ENCODE measurements around the gene PRPSAP1. TPM values are rescaled to one million over a fixed set of nuclear protein-coding genes. Genes with fewer than 3 reads are reported as not detected.
A peak's percentile ranks its signal among the peaks of the same experiment; 100 is the strongest.

PRPSAP1 gene, protein sequence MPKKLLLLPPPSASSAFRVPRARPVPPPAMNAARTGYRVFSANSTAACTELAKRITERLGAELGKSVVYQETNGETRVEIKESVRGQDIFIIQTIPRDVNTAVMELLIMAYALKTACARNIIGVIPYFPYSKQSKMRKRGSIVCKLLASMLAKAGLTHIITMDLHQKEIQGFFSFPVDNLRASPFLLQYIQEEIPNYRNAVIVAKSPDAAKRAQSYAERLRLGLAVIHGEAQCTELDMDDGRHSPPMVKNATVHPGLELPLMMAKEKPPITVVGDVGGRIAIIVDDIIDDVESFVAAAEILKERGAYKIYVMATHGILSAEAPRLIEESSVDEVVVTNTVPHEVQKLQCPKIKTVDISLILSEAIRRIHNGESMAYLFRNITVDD
- total RNA-seq (10 to 100 TPM; 33.0 to 79.3 (median 46.2) TPM), polyA plus RNA-seq (10 to 100 TPM; 26.0 to 42.7 (median 37.1) TPM)
- long read RNA-seq, donor 1, partial matches to known transcripts = 0 of 4 reads
- long read RNA-seq, donor 1, other reads (novel, unspliced or antisense) = 0 of 4 reads
- long read RNA-seq, donor 2, transcript PRPSAP1-206 (10 exons, 3,660 nt) = major isoform, 6 of 7 reads
- long read RNA-seq, donor 2, partial matches to known transcripts = 0 of 7 reads
- long read RNA-seq, donor 2, other reads (novel, unspliced or antisense) = 0 of 7 reads
- long read RNA-seq, donor 3, transcript PRPSAP1-206 (10 exons, 3,660 nt) = major isoform, 7 of 8 reads
- long read RNA-seq, donor 3, partial matches to known transcripts = 0 of 8 reads
- long read RNA-seq, donor 3, other reads (novel, unspliced or antisense) = 0 of 8 reads
- long read RNA-seq, donor 4, transcript PRPSAP1-206 (10 exons, 3,660 nt) = major isoform, 24 of 33 reads
- long read RNA-seq, donor 4, partial matches to known transcripts = 3 of 33 reads
- long read RNA-seq, donor 4, other reads (novel, unspliced or antisense) = 6 of 33 reads
- long read RNA-seq, donor 5, transcript PRPSAP1-206 (10 exons, 3,660 nt) = major isoform, 71 of 102 reads
- long read RNA-seq, donor 5, partial matches to known transcripts = 7 of 102 reads
- long read RNA-seq, donor 5, other reads (novel, unspliced or antisense) = 24 of 102 reads
- long read RNA-seq, donor 6, transcript PRPSAP1-206 (10 exons, 3,660 nt) = major isoform, 19 of 26 reads
- long read RNA-seq, donor 6, partial matches to known transcripts = 2 of 26 reads
- long read RNA-seq, donor 6, other reads (novel, unspliced or antisense) = 5 of 26 reads
- long read RNA-seq, donor 7, partial matches to known transcripts = 0 of 2 reads
- long read RNA-seq, donor 7, other reads (novel, unspliced or antisense) = 0 of 2 reads
- long read RNA-seq, donor 8, transcript PRPSAP1-206 (10 exons, 3,660 nt) = major isoform, 17 of 17 reads
- long read RNA-seq, donor 8, partial matches to known transcripts = 0 of 17 reads
- long read RNA-seq, donor 8, other reads (novel, unspliced or antisense) = 0 of 17 reads
- long read RNA-seq, donor 9, transcript PRPSAP1-206 (10 exons, 3,660 nt) = major isoform, 8 of 10 reads
- long read RNA-seq, donor 9, partial matches to known transcripts = 0 of 10 reads
- long read RNA-seq, donor 9, other reads (novel, unspliced or antisense) = 0 of 10 reads
- long read RNA-seq, donor 10, partial matches to known transcripts = 0 of 5 reads
- long read RNA-seq, donor 10, other reads (novel, unspliced or antisense) = 0 of 5 reads

DNA sequence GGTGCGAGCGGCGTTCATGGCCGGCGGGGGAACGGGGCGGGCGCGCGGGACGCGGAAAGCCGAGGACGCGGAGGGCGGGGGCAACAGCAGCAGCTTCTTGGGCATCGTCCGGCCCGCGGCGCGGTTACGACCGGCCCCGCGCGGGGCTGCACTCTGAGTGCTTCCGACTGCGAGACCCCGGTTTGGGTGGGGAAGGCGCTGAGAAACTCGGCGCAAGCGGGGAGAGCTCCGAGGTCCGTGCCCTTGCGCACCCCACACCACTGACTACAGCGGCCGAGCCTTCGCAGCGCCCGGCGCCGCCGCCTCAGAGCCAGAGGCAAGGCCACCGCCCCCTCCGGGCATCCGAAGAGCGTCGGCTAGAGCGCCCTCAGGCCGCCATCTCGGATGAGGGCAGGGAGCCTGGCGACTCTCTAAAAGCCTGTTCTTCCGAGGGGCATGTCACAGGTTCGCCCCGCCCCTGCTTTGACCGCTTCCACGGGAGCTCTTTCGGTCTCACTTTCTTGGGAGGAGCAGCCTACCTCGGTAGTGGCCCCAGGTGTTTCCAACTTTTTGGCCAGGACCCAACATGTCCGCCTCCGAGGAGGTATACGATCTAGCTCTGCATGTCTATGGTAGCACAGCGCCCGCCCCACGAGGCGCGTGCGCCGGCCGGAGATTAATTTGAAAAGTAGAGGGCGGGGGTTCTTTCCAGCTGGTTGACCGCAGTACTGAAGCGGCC is at the start of gene PRPSAP1:
Gene PRPSAP1, minus strand, starts transcription at position 318 of the 718 bp plus-strand sequence. Its CDS starts 213 bp downstream, at position 105.
- Histone ChIP-seq H3K27me3 (no peaks in the 10 kb centered on the region), H3K36me3 (replicated peaks in 1 of 2) (no peaks in the 10 kb centered on the region), H3K27ac (peak within 1 kb of the TSS; percentile 38 to 87 (median 84)), H3K4me1 (replicated peaks in 1 of 2) (peaks cover 0 to 27% of the 10 kb centered on the region in 2 donors), H3K9me3 (replicated peaks in 1 of 3) (no peaks in the 10 kb centered on the region), H3K4me3 (peak within 1 kb of the TSS; percentile 67 to 83 (median 77))
- DNase-seq = peak; percentile 84 to 91 (median 87)
- 0 to 3% (median 1%) methylated on average over 21 to 75 of the region's 75 CpGs for WGBS, 4 donors
- intact Hi-C loops (cut with DNase I) = loop anchor here in 1 of 2 donors (5.0 kb wide), 1 partner anchor 34 kb away; no protein-coding TSS in a partner anchor
- peak; percentile 82 to 93 for TF ChIP-seq POLR2A (IDR thresholded peaks at IDR 0.05)
- TF ChIP-seq, protein P1, sequence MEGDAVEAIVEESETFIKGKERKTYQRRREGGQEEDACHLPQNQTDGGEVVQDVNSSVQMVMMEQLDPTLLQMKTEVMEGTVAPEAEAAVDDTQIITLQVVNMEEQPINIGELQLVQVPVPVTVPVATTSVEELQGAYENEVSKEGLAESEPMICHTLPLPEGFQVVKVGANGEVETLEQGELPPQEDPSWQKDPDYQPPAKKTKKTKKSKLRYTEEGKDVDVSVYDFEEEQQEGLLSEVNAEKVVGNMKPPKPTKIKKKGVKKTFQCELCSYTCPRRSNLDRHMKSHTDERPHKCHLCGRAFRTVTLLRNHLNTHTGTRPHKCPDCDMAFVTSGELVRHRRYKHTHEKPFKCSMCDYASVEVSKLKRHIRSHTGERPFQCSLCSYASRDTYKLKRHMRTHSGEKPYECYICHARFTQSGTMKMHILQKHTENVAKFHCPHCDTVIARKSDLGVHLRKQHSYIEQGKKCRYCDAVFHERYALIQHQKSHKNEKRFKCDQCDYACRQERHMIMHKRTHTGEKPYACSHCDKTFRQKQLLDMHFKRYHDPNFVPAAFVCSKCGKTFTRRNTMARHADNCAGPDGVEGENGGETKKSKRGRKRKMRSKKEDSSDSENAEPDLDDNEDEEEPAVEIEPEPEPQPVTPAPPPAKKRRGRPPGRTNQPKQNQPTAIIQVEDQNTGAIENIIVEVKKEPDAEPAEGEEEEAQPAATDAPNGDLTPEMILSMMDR (IDR thresholded peaks at IDR 0.05) = peak; percentile 32 to 57 (median 45)

DNA sequence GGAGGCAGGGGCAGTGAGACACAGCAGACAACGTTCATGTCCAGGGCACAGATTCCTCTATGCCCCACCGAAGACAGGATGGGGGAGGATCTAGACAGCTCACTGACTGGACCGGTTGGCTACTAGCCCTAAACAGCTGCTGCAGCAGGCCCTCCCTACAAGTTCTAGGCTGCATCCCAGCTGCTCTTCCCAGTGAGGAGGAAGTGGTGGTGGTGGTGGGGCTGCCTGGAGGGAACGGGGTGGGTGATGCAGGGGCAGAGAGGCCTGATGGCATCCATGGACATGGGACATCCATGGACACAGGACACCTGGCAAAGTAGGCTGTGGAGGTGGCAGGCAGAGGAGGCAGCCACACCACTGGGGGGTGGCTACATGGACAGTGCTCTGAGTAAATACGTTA is 49.0 kb upstream of the PRPSAP1 start:
- H3K27ac ChIP-seq = no peak overlapping the region
- H3K36me3 ChIP-seq (replicated peaks in 1 of 2) = peaks cover 0 to 53% of the 10 kb centered on the region in 2 donors
- intact Hi-C loops (cut with DNase I) = loop anchor here (5.0 to 10.0 kb wide), 3 partner anchors 52 to 105 kb away; partner anchors contain the start of genes RHBDF2 (in 1 of the 2) and UBE2O (in 1 of the 2)
- H3K9me3 ChIP-seq (replicated peaks in 1 of 3) = no peaks in the 10 kb centered on the region
- DNase-seq = no peak
- H3K4me3 ChIP-seq = no peak overlapping the region
- 85 to 95% (median 89%) methylated on average over 5 of the region's 5 CpGs for WGBS, 4 donors
- no peaks in the 10 kb centered on the region for H3K27me3 ChIP-seq
- peaks cover 7 to 22% of the 10 kb centered on the region in 2 donors for H3K4me1 ChIP-seq (replicated peaks in 1 of 2)
- no peak for TF ChIP-seq POLR2A (IDR thresholded peaks at IDR 0.05)
- TF ChIP-seq, protein P1 (IDR thresholded peaks at IDR 0.05) = no peak

Measured in adrenal gland (tissue), 19 donors.